Caco-2 (cell line): ENCODE data around the gene DUSP11. TPM values are rescaled to one million over a fixed set of nuclear protein-coding genes. Genes with fewer than 3 reads are reported as not detected.

Experiments
- BruUV-seq: library from RNA; stranded (reverse); fragments of 400-500 nt; replicated peaks from 2 replicates; lab custom pipeline; 2021; lab: Mats Ljungman, UMichigan
- CTCF ChIA-PET: fragments of 300-600 bp; sonication (Branson Sonifier 250); formaldehyde crosslinking; loops from one replicate; lab custom pipeline; 2022; ENCODE audit warnings: antibody characterized with exemption; lab: Charles Lee
- POLR2A ChIA-PET: fragments of 300-600 bp; sonication (Branson Sonifier 250); formaldehyde crosslinking; loops from one replicate; lab custom pipeline; 2022; ENCODE audit warnings: antibody characterized with exemption; lab: Charles Lee
- DNase-seq, 2 experiments: peaks; one replicate each; pipeline versions ENCODE4 v3.0.0 to v3.0.0-alpha.2; 2020 to 2022
- H3K27me3 ChIP-seq: replicated peaks from 2 replicates; pipeline ENCODE4 v1.6.0; 2011; ENCODE audit warnings: low read length; ENCODE audit not compliant: control insufficient read depth, insufficient read depth
- H3K36me3 ChIP-seq: 2 replicates; pipeline ENCODE4 v1.5.1; 2011; ENCODE audit warnings: low read length; ENCODE audit not compliant: control insufficient read depth, insufficient read depth
- H3K4me1 ChIP-seq: fragments of 250-450 bp; sonication (Bioruptor Pico); 2 replicates; pipeline ENCODE4 v1.5.1; 2020; ENCODE audit warnings: mild to moderate bottlenecking
- H3K4me3 ChIP-seq: 2 replicates; pipeline ENCODE4 v1.5.1; 2011; ENCODE audit warnings: low read depth, mild to moderate bottlenecking, control low read depth, low read length
- H3K9me3 ChIP-seq: fragments of 250-450 bp; sonication (Bioruptor Pico); 2 replicates; pipeline ENCODE4 v1.5.1; 2020; ENCODE audit warnings: mild to moderate bottlenecking, moderate library complexity
- H3K27ac Mint-ChIP-seq: one replicate; pipeline ENCODE4 v1.8.0; 2022; ENCODE audit warnings: mixed read lengths; ENCODE audit not compliant: unreplicated experiment
- H3K27me3 Mint-ChIP-seq: one replicate; pipeline ENCODE4 v1.8.0; 2022; ENCODE audit warnings: mixed read lengths; ENCODE audit not compliant: insufficient read depth, unreplicated experiment
- H3K36me3 Mint-ChIP-seq: one replicate; pipeline ENCODE4 v1.8.0; 2022; ENCODE audit warnings: mild to moderate bottlenecking, mixed read lengths; ENCODE audit not compliant: insufficient read depth, unreplicated experiment
- H3K4me1 Mint-ChIP-seq: one replicate; pipeline ENCODE4 v1.8.0; 2022; ENCODE audit warnings: low read depth, mixed read lengths; ENCODE audit not compliant: unreplicated experiment
- H3K4me3 Mint-ChIP-seq: one replicate; pipeline ENCODE4 v1.8.0; 2022; ENCODE audit warnings: mild to moderate bottlenecking, moderate library complexity, mixed read lengths; ENCODE audit not compliant: unreplicated experiment
- H3K9me3 Mint-ChIP-seq: one replicate; pipeline ENCODE4 v1.8.0; 2022; ENCODE audit warnings: mixed read lengths; ENCODE audit not compliant: unreplicated experiment
- intact Hi-C: fragments of 100-400 bp; cut with micrococcal nuclease; formaldehyde crosslinking; loops from one replicate; pipeline ENCODE4 v1.10.0; 2022; ENCODE audit not compliant: unreplicated experiment
- total RNA-seq: library from RNA; stranded (reverse); gene quantifications from 2 replicates; pipeline ENCODE4 v1.2.3, GENCODE V29; 2022
- TF ChIP-seq, protein P1 (sequence below), 2 experiments: fragments of 200-600 bp in 1 of 2; IDR thresholded peaks; 1 replicate in 1 of 2; 2 replicates in 1 of 2; pipeline versions ENCODE4 v1.5.1 to v1.8.0; 2011 to 2022; ENCODE audit warnings: antibody characterized with exemption in 1 of 2, control low read depth in 1 of 2, inconsistent platforms in 1 of 2, low read depth in 1 of 2, low read length in 1 of 2, mild to moderate bottlenecking in 1 of 2, moderate library complexity in 1 of 2; ENCODE audit not compliant: insufficient read depth in 1 of 2, severe bottlenecking in 1 of 2, unreplicated experiment in 1 of 2

DUSP11 gene
- total RNA-seq, 1 experiment from 2014 or later, result 24.3 TPM

DNA sequence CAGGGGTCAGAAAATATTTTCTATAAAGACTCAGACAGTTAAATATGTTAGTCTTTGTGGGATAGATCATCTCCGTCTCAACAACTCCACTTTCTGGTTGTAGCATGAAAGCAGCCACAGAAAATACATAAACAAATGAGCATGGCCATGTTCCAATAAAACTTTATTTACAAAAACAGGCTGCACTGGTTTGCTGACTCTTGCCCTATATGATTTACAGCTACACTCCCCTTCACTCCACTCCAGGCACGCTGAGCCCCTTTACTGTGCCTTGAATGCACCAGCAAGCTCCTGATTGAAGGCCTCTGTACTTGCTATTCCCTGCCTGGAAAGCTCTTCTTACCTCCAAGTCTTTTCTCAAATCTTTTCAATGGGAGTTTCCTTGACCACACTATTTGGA lies 43.1 kb upstream of the DUSP11 start:
- no peaks in the 10 kb centered on the region for H3K4me1 Mint-ChIP-seq
- H3K4me3 Mint-ChIP-seq, result no peak overlapping the region
- H3K4me3 ChIP-seq, result no peak overlapping the region
- CTCF ChIA-PET, result no interaction called here
- peaks cover 4% of the 10 kb centered on the region for H3K27me3 Mint-ChIP-seq
- TF ChIP-seq, protein P1, sequence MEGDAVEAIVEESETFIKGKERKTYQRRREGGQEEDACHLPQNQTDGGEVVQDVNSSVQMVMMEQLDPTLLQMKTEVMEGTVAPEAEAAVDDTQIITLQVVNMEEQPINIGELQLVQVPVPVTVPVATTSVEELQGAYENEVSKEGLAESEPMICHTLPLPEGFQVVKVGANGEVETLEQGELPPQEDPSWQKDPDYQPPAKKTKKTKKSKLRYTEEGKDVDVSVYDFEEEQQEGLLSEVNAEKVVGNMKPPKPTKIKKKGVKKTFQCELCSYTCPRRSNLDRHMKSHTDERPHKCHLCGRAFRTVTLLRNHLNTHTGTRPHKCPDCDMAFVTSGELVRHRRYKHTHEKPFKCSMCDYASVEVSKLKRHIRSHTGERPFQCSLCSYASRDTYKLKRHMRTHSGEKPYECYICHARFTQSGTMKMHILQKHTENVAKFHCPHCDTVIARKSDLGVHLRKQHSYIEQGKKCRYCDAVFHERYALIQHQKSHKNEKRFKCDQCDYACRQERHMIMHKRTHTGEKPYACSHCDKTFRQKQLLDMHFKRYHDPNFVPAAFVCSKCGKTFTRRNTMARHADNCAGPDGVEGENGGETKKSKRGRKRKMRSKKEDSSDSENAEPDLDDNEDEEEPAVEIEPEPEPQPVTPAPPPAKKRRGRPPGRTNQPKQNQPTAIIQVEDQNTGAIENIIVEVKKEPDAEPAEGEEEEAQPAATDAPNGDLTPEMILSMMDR (IDR thresholded peaks at IDR 0.05; ENCODE audit: insufficient read depth in 1 of 2, low read depth in 1 of 2, low read length in 1 of 2, severe bottlenecking in 1 of 2, unreplicated experiment in 1 of 2), result no peak
- H3K9me3 Mint-ChIP-seq, result no peaks in the 10 kb centered on the region
- peaks cover 3% of the 10 kb centered on the region; the same call in 1 of the 2 replicates for H3K4me1 ChIP-seq
- intact Hi-C loops, result no loop called here
- BruUV-seq, result no TSS peak
- H3K27ac Mint-ChIP-seq, result no peak overlapping the region
- H3K36me3 Mint-ChIP-seq, result no peaks in the 10 kb centered on the region
- no peaks in the 10 kb centered on the region for H3K27me3 ChIP-seq
- no peak for DNase-seq
- POLR2A ChIA-PET, result no interaction called here
- H3K36me3 ChIP-seq, result no peaks in the 10 kb centered on the region
- no peaks in the 10 kb centered on the region for H3K9me3 ChIP-seq

DNA sequence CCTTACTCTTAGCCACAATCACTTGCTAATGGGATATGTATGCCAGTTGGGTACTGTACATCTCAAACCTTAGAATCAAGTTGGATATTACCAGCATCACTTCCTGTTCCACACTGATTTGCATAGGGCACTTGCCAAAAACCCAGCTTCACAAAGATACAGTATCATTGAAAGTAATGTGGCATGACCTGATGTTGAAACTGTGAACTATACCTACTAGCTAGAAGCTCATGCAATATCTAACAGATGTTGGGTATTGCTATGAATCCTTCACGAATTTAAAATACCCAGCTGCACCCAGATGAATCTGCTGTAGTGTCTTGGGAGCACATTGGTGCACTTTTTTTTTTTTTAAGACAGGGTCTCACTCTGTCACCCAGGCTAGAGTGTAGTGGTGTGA lies 42.4 kb upstream of the DUSP11 start:
- Mint-ChIP-seq H3K9me3 (no peaks in the 10 kb centered on the region), H3K27ac (no peak overlapping the region), H3K4me3 (no peak overlapping the region), H3K36me3 (no peaks in the 10 kb centered on the region), H3K4me1 (no peaks in the 10 kb centered on the region), H3K27me3 (peaks cover 4% of the 10 kb centered on the region)
- no peaks in the 10 kb centered on the region for H3K9me3 ChIP-seq
- no peaks in the 10 kb centered on the region for H3K27me3 ChIP-seq
- TF ChIP-seq, protein P1 (IDR thresholded peaks at IDR 0.05; ENCODE audit: insufficient read depth in 1 of 2, low read depth in 1 of 2, low read length in 1 of 2, severe bottlenecking in 1 of 2, unreplicated experiment in 1 of 2), result no peak
- intact Hi-C loops, result no loop called here
- no TSS peak for BruUV-seq
- H3K36me3 ChIP-seq, result no peaks in the 10 kb centered on the region
- ChIA-PET CTCF (interaction anchor here (1.4 kb wide), 1 partner anchor 325 kb away, joined by 5 read pairs; the partner anchor contains the start of gene BOLA3), POLR2A (no interaction called here)
- DNase-seq, result no peak
- H3K4me3 ChIP-seq, result no peak overlapping the region
- H3K4me1 ChIP-seq, result 0 out of 2 replicates have a peak, but pooled peaks cover 3% of the 10 kb centered on the region

DNA sequence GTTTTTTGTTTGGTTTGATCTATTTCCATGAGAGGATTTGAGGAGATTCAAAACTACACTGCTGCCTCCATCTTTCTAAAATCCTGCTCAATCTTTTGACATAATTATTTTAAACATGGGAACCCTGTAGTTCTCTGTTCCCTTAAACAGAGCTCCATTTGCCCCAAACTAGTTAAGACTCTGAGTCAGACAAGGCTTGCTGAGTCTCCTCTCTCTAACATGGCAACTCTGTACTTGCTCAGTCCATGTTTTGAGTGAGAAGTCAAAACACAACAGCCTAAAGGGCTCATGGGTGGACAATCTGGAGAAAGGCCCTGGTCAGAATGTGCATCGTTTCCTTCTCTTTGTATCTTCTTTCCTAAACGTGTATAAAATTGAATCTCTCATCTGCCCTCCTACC lies 41.8 kb upstream of the DUSP11 start:
- Histone ChIP-seq H3K4me1 (0 out of 2 replicates have a peak, but pooled peaks cover 3% of the 10 kb centered on the region), H3K27me3 (no peaks in the 10 kb centered on the region), H3K36me3 (no peaks in the 10 kb centered on the region), H3K4me3 (no peak overlapping the region), H3K9me3 (no peaks in the 10 kb centered on the region)
- intact Hi-C loops, result no loop called here
- H3K4me3 Mint-ChIP-seq, result no peak overlapping the region
- no peaks in the 10 kb centered on the region for H3K4me1 Mint-ChIP-seq
- no peak for DNase-seq
- H3K27ac Mint-ChIP-seq, result no peak overlapping the region
- H3K9me3 Mint-ChIP-seq, result no peaks in the 10 kb centered on the region
- H3K36me3 Mint-ChIP-seq, result no peaks in the 10 kb centered on the region
- BruUV-seq, result no TSS peak
- ChIA-PET POLR2A (no interaction called here), CTCF (interaction anchor here (1.4 kb wide), 1 partner anchor 326 kb away, joined by 5 read pairs; the partner anchor contains the start of gene BOLA3)
- peaks cover 4% of the 10 kb centered on the region for H3K27me3 Mint-ChIP-seq
- TF ChIP-seq, protein P1 (IDR thresholded peaks at IDR 0.05; ENCODE audit: insufficient read depth in 1 of 2, low read depth in 1 of 2, low read length in 1 of 2, severe bottlenecking in 1 of 2, unreplicated experiment in 1 of 2), result no peak
